ENCODE measurements around the gene ENTPD5.
"Not testable (repeated sequence)": the region's sequence is repeated elsewhere in the genome, so short reads cannot be mapped to it uniquely, and the experiment has no call there.

The ENTPD5 gene

DNA sequence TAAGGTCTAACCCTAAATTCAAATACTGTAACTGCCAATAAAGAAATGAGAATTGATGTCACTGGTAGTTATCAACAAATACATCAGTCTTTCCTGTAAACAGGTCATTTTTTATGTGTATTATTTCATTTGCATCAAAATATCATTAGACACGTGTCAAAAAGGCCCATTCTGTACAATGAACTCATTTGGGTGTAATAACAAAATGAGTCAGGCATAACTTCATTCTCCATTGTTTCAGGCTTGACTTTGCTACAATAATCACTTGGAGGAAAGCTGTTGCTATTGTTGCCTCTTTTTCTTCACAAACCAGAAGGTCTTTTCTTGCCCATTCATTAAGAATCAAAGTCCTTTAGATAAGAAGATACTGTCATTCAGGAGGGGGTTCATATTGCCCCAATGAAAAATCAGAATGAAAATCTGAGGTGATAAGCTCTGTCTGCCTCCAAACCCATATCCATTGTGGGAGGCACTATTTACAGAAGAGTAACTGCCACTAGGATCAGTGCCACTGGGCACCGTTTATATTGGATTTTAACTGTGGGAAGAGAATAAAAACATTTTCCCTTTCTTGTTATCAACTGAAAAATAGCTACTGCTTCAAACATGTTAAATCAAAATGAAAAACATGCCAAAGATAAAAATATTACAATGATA, 10.1 kb downstream of the ENTPD5 start:
- no peak for DNase-seq (ENCODE audit: low read depth in 2 of 2)

DNA sequence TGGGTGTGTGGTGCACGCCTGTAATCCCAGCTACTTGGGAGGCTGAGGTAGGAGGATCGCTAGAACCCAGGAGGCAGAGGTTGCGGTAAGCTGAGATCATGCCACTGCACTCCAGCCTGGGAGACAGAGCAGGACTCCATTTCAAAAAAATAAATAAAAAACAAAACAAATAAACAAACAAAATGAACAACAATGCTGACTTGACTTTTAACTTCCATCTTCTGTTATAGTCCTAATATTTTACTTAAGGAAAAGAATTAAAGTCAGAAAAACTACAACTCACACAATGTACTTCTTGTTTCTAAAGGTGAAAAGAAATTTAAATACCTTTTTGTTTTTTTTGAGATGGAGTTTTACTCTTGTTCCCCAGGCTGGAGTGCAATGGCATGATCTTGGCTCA, 13.4 kb downstream of the ENTPD5 start:
- DNase-seq (ENCODE audit: low read depth in 2 of 2): not testable (repeated sequence)

DNA sequence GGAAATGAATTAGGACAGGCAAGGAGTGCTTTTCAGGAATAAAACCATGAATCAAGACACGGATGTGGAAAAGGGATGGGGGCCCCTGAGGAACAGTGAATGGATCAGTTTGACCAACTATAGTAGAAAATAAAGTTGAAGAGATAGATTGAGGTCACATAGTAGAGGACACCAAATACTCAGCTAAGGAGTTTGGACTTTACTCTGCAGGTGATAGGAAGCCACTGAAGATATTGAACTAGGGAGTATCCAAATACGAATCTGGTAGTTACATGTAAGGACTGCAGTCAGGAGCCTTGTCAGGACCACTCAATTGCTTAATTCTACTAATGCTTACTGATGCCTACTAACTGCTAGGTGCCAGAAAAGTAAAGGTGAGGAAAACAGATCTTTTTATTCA, 20.4 kb downstream of the ENTPD5 start:
- DNase-seq (ENCODE audit: low read depth in 2 of 2): no peak

DNA sequence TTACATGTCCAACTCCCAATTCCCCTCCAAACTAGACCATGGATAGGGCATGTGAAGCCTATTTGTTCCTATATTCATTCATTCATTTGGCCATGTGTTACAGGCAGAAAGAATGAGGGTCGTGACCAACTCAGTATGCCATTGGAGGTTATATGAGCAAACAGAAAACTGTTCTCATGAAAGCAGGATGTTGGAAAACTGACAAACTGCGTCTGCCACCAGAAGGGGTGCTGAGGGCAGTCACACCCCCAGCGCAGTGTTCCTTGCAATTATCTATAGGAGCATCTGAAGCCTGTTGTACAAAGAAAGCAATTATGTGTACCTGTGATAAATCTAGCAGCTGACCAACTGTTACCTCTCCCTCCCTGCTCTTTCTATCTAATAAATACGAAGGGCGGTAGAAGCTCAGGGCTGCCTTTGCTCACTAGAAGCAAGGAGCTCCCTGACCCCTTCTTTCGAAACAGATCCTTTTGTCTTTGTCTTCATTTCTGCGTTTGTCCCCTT, 21.1 kb downstream of the ENTPD5 start:
- no peak for DNase-seq (ENCODE audit: low read depth in 2 of 2)

DNA sequence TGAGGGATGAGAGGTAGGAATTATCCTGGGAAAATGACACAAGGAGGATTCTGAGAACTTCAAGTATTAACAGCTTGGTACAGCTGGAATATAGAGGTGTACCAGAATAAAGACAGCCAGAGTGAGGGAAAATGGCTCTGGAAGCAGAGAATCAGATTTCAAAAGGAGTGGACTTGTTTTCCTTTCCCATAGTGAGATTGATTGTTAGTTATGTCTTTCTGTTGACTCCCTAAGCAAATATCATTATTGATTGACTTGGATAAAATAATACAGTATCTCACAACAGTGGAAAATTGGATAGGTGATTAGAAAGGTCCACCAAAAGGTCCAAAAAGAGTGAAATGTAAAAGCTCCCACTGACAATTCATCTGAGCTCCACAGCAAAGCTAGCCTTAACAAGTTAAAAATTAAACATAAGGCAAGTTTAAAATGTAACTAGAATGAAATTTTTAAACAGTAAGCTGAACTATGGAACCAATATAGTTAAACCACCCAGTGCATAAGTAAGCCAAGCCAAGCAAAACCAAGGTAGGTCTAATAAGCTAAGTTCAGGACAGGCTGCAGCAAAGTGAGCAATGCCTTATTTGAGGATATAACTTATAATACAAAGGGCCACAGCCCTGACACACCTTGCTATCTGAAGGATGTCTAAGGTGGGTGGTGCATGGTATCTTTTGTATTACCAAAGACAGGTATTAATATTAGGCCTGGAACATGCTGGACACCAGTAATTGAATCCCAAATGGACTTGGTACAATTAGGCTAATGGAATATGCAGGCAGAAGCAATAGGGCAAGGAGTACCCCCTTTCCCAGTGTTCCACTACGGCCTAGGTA, 21.8 kb downstream of the ENTPD5 start:
- DNase-seq (ENCODE audit: low read depth in 2 of 2): no peak

DNA sequence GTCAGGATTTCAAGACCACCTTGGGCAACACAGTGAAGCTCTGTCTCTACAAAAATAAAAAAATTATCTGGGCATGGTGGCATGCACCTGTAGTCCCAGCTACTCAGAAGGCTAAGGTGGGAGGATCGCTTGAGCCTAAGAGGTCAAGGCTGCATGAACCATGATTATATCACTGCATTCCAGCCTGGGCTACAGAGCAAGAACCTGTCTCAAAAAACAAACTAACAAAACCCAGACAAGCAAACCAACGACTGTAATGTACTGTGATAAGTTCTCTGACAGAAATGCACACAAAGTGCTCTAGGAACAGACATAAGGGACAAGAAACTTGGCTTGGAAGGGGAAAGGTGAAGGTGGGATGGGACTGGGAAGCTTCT, 22.4 kb downstream of the ENTPD5 start:
- DNase-seq (ENCODE audit: low read depth in 2 of 2): no peak

DNA sequence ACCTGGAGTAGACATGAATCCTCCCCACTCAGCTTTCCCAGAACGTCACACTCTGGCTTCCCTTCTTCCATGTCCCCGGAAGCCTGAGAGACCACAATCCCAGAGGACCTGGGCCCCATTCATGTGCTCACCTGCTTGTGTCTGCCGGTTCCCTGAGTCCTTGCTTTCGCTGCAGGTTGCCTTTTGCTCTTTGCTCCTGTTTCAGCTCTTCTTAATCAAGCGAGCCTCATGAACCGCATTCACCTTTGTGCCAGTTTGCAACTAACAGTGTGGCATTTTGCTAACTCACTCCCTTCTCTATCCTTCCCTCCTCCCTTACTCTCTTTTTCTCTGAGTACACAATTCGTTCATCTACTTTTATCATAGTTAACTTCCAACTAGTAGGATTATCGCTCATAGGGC, 23.1 kb downstream of the ENTPD5 start:
- no peak for DNase-seq (ENCODE audit: low read depth in 2 of 2)

DNA sequence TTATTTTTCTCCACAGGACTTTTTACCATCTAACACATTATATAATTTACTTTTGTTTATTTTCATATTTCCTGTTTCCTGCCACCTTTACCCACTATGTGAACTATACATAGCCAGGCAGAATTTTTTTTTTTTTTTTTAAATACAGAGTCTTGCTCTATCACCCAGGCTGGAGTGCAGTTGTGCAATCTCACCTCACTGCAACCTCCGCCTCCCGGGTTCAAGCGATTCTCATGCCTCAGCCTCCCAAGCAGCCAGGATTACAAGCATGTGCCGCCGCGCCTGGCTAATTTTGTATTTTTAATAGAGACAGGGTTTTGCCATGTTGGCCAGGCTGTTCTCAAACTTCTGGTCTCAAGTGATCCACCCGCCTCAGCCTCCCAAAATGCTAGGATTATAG, 24.2 kb downstream of the ENTPD5 start:
- not testable (repeated sequence) for DNase-seq (ENCODE audit: low read depth in 2 of 2)

DNA sequence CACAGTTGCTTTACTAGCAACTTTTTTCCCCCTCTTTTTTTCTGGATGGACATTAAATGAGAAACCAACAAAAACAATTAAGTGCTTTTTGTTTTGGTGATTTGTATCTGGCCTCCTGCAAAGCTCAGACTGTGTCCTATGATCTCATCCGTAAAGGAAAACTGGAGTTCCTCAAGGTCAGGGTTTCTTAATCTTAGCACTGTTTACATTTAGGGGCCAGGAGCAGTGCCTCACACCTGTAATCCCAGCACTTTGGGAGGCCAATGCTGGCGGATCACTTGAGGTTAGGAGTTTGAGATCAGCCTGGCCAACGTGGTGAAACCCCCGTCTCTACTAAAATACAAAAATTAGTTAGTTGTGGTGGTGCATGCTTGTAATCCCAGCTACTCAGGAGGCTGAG, 28.0 kb downstream of the ENTPD5 start:
- DNase-seq (ENCODE audit: low read depth in 2 of 2): no peak

DNA sequence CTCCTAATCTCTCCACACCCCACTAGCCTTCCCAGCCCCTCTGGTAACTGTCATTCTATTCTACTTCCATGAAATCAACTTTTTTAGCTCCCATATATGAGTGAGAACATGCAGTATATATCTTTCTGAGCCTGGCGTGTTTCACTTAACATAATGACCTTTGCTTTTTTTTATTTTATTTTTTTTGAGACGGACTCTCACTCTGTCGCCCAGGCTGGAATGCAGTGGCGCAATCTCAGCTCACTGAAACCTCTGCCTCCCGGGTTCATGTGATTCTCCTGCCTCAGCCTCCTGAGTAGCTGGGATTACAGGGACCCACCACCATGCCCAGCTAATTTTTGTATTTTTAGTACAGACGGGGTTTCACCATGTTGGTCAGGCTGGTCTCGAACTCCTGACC, 30.4 kb downstream of the ENTPD5 start:
- DNase-seq (ENCODE audit: low read depth in 2 of 2): not testable (repeated sequence)

DNA sequence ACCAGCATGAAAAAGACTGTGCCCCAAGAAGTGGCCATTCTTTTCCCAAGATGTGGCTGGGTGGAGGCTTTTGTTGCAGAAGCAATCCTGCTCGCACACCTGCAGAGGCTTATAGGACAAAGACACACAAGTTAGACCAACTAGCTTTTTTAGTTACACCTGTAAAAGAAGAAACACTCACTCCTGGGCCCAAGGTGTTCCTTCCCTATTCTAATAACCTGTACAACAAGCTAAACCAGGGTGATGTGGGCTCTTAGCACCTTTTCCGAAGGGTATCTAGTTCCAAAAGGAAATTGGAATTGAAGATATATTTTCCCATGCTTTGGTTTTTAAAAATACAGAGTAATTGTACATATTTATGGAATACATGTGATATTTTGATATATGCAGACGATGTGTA, 31.0 kb downstream of the ENTPD5 start:
- DNase-seq (ENCODE audit: low read depth in 2 of 2): no peak

DNA sequence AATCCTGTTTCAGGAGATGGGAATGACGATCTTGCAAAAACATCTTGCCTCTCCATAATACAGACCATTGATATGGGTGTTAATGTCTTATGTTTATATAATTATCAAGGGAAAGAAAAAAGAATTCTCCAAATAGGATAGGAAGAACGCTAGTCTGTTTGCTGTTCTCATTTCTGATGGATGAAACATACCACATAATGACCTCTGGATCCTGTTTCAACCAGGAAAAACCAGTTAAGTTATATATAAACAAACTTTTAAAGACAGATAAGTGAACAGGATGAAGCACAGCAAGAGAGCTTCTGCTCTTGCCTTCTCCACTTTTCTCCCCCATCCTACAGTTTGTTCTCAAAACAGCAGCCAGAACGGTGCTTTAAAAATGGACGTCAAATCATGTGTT, 41.2 kb downstream of the ENTPD5 start:
- no peak for DNase-seq (ENCODE audit: low read depth in 2 of 2)

DNA sequence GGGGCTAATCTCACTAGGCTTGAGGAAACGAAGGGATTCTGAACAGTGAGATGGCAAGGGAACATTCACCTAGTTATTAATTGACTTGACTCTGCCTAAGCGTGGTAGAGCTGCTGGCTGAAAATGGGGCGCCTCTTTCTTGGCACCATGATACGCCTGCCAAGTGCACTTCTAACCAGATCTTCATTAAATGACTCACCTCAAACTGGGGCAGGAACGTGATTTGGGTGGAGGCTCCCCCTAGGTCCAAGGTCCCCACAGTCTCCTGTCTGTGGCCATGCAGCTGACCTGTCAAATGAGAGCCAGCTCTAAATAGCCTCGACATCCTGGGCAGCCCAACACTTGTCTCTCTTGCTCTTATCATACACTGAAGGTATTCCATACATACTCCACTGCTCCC, 43.0 kb downstream of the ENTPD5 start:
- DNase-seq (ENCODE audit: low read depth in 2 of 2): no peak

DNA sequence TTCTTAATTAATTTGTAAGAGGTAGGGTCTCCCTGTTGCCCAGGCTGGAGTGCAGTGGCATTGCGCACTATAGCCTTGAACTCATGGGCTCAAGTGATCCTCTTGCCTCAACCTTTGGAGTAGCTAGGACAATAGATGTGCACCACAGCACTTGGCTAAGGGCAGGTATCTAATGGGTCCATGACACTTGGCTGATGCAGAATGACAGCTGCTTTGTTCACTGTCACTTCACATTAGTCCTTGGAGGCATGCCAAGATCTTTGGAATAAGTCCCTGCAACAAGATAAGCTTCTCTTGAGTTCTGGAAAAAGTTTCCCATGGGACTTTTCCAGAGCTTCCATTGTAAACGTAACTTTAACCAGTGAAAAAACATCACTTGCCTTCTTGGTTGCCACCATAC, 45.6 kb downstream of the ENTPD5 start:
- DNase-seq (ENCODE audit: low read depth in 2 of 2): no peak

DNA sequence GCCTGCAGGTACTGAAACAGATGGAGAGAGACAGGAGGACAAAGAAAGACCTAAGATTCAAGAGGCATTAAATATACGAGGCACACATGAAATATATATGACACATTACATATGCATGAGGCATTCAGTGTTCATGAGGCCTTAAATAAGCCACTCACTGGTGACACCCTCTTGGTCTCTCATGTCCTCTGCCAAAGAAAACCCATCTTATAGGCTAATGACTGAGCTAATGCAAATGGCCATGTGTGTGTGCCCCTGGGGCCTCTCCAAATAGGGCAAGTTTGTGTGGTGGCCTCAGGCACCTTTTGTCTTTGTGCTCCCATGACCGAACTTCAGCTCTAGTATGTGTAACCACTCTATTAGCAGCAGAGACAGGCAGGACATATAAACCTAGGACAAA, 50.2 kb downstream of the ENTPD5 start:
- no peak for DNase-seq (ENCODE audit: low read depth in 2 of 2)

DNA sequence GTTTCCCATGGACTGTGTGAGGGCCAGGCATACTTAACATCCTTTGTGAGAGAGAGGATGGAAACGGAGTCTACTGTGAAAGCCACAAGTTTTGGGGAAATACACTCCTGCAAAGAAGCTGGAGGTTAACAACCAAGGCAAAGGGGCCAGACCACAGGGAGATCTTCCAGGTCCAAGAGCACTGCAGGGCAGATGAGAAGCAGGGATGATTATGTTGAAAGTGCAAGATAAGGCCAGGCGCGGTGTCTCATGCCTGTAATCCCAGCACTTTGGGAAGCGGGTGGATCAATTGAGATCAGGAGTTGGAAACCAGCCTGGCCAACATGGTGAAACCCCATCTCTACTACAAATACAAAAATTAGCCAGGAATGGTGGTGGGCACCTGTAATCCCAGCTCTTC, 53.9 kb downstream of the ENTPD5 start:
- DNase-seq (ENCODE audit: low read depth in 2 of 2): no peak

DNA sequence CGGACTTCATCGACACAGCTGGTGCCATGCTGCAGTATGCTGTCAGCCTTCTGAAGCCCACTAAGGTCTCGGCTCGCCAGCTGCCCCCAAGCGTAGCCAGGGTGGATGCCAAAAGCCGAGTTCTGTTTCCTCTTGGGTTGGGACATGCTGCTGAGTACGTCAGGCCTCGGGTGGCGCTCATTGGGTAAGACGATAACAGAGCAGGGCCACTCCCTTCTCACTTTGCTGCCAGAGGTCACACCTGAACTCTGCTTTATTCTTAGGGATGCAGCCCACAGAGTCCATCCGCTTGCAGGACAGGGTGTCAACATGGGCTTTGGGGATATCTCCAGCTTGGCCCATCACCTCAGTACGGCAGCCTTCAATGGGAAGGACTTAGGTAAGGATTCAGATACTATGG, 57.9 kb downstream of the ENTPD5 start:
- no peak for DNase-seq (ENCODE audit: low read depth in 2 of 2)

DNA sequence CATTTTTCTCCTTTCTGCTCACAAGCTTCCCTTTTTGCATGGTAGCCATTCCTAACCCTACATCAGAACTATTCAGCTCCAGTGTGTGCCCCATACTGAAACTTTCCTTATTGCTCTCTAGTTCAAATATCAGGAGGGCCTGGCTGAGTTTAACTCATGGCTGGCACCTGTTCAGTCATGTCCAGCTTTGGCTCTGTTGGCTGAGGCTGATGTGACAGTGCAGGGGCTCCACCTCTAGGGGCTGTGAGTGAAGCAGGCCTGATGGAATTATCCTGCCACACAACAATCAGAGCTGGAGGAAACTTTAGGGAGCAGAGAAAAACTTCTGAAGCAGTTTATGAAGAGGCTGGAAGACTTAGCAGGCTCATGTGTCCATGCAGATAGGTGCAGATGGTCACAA, 60.5 kb downstream of the ENTPD5 start:
- no peak for DNase-seq (ENCODE audit: low read depth in 2 of 2)

DNA sequence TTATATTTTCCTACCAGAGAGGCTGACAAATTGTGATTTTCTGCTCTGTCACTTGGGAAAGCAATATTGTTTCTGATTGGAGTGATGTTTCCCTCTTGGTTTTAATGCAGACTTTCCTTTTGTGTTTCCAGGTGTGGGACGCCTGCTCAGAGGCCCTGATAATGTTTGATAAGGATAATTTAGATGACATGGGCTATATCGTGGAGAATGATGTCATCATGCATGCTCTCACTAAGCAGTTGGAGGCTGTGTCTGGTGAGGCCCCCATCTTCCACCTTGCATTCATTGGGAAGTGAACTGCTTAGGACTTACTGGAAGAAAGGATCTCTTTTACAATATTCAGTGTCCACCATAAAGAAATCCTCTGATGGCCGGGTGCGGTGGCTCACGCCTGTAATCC, 63.4 kb downstream of the ENTPD5 start:
- no peak for DNase-seq (ENCODE audit: low read depth in 2 of 2)

DNA sequence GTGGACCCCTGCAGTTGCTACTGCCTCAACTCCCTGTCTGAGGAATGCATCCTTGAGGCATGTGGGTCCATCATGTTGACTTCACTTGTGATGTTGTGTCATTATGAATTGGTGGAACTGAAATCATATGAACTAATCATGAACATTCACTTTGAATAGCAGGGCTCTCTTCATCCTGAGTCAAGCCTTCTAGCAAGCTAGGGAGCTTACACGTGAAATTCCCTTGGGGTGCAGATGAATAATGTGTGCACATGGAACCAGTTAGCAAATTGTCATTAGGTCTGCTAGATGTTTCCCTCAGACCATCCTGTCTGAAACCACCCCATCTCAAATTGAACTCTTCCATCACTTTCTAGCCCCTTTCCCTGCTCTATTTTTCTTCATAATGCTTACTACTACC, 65.4 kb downstream of the ENTPD5 start:
- no peak for DNase-seq (ENCODE audit: low read depth in 2 of 2)

DNA sequence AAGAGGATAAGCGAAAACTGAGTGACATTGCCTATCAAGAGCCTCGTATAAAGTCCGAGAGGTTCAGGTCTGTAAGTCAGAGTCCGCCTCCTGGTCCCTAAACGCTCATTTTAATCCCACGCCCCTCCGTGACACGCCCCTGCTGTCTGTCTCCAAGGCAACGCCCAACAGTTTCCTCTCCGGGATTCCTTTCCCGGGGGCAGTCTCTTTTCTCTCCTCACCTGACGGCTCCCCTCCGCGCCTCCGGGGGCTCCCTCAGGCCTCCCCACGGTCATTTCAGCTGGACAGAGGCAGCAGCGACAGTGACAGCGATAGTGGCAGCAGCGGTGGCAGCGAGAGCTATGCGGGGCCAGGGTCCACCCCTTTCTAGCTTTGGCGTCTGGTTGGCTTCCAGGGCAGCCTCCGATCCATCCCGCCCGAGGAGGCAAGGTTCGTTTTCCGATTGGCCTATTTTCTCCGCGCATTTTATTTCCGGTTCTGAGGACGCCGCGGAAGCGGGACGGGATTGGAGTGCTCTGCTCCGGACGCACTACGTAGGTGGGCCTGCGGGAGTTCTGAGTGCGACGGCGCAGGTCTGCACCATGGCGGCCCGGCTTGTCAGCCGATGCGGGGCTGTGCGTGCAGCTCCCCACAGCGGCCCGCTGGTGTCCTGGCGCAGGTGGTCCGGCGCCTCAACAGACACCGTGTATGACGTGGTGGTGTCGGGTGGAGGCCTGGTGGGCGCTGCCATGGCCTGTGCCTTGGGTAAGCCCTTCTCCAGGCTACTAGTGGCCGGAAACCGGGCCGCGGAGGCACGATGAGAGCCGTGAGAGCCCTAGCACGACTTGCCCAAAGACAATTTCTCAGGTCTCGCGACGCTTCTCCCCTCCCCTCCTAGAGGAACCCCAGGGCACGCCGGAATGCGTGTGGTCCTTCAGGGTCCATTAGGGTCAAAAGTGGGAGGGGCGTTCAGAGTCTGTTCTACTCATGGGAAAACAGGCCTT, 69.0 kb downstream of the ENTPD5 start, which contains the start of the genes COQ6 and FAM161B:
Gene COQ6 (plus strand): TSS at position 551 of the 983 bp plus-strand sequence. CDS start 31 bp downstream, at position 582.
Gene FAM161B (minus strand): TSS at position 343 of the 983 bp plus-strand sequence. CDS start 68 bp downstream, at position 275.
- DNase-seq (ENCODE audit: low read depth in 2 of 2): peak; percentile 87 to 90

DNA sequence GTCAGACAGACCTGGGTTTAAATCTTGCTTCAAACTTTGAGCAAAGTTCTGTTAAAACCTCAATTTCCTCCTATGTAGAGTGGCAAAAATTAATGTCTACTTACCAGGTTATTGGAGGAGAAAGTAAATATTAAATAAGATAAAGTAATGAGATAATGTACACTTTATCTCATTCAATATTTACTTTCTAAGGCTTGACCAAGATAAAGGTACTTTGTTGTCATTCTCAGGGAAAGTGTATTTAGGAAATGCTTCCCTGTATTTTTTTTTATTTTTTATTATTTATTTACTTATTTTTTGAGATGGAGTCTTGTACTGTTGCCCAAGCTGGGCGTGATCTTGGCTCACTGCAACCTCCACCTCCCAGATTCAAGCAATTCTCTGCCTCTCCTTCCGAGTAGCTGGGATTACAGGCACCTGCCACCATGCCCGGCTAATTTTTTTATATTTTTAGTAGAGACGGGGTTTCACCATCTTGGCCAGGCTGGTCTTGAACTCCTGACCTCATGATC, 73.9 kb downstream of the ENTPD5 start:
- DNase-seq (ENCODE audit: low read depth in 2 of 2): no peak

All from stimulated activated CD4-positive, alpha-beta T cell treated with anti-CD3 and anti-CD28 coated beads, Interleukin-15, amount 100 ng/mL, for 48 hours (primary cell).